Glutamatergic neuron (in vitro differentiated cells): ENCODE results near the gene CHST11. TPM values are rescaled to one million over a fixed set of nuclear protein-coding genes. Genes with fewer than 3 reads are reported as not detected.

Experiments used
- DNase-seq: peaks from one replicate; pipeline ENCODE4 v3.0.0; 2022
- H3K27ac Mint-ChIP-seq: one replicate; pipeline ENCODE4 v1.8.0; 2020; ENCODE audit warnings: mild to moderate bottlenecking, mixed read lengths, inconsistent platforms; ENCODE audit not compliant: unreplicated experiment
- H3K27me3 Mint-ChIP-seq: one replicate; pipeline ENCODE4 v1.8.0; 2020; ENCODE audit warnings: mild to moderate bottlenecking, moderate library complexity, mixed read lengths, inconsistent platforms; ENCODE audit not compliant: unreplicated experiment
- H3K36me3 Mint-ChIP-seq: one replicate; pipeline ENCODE4 v1.8.0; 2020; ENCODE audit warnings: mild to moderate bottlenecking, mixed read lengths, inconsistent platforms; ENCODE audit not compliant: unreplicated experiment
- H3K4me1 Mint-ChIP-seq: one replicate; pipeline ENCODE4 v1.8.0; 2020; ENCODE audit warnings: mild to moderate bottlenecking, low read depth, mixed read lengths, inconsistent platforms; ENCODE audit not compliant: unreplicated experiment
- H3K4me3 Mint-ChIP-seq: one replicate; pipeline ENCODE4 v1.8.0; 2020; ENCODE audit warnings: mild to moderate bottlenecking, mixed read lengths, inconsistent platforms; ENCODE audit not compliant: unreplicated experiment
- H3K9me3 Mint-ChIP-seq: one replicate; pipeline ENCODE4 v1.8.0; 2020; ENCODE audit warnings: mild to moderate bottlenecking, moderate library complexity, mixed read lengths, inconsistent platforms; ENCODE audit not compliant: unreplicated experiment
- CTCF ChIP-seq: fragments of 200-600 bp; sonication (generic); IDR thresholded peaks from one replicate; pipeline ENCODE4 v1.5.0; 2021; ENCODE audit not compliant: partially characterized antibody, unreplicated experiment
- total RNA-seq: library from RNA; stranded (reverse); fragmentation: NEBNext Ultra II Directional; extraction: Animal tissue kit (Norgen Biotek cat#: 25700); gene quantifications from one replicate; pipeline ENCODE4 v1.2.1, GENCODE V29; 2021; ENCODE audit not compliant: unreplicated experiment

Gene CHST11
- total RNA-seq, 1 donor from 2014 or later = 11.5 TPM

- DNase-seq = no peak
- H3K9me3 Mint-ChIP-seq = no peaks in the 10 kb centered on the region
- H3K36me3 Mint-ChIP-seq = peaks cover 4% of the 10 kb centered on the region
- TF ChIP-seq CTCF = no peak
- H3K4me3 Mint-ChIP-seq = no peak overlapping the region
- H3K4me1 Mint-ChIP-seq = no peaks in the 10 kb centered on the region
- H3K27me3 Mint-ChIP-seq = peaks cover 5% of the 10 kb centered on the region
- H3K27ac Mint-ChIP-seq = no peak overlapping the region
Observed at GRCh38 chr12:104411826-104412641, 44.7 kb upstream of the CHST11 start.

- H3K27me3 Mint-ChIP-seq = peaks cover 5% of the 10 kb centered on the region
- H3K36me3 Mint-ChIP-seq = no peaks in the 10 kb centered on the region
- TF ChIP-seq CTCF = no peak
- no peak overlapping the region for H3K27ac Mint-ChIP-seq
- DNase-seq = no peak
- H3K4me1 Mint-ChIP-seq = no peaks in the 10 kb centered on the region
- no peaks in the 10 kb centered on the region for H3K9me3 Mint-ChIP-seq
- no peak overlapping the region for H3K4me3 Mint-ChIP-seq
Observed at GRCh38 chr12:104412681-104413080, 44.1 kb upstream of the CHST11 start.

- H3K27ac Mint-ChIP-seq = no peak overlapping the region
- peaks cover 5% of the 10 kb centered on the region for H3K27me3 Mint-ChIP-seq
- no peaks in the 10 kb centered on the region for H3K4me1 Mint-ChIP-seq
- DNase-seq = no peak
- H3K4me3 Mint-ChIP-seq = no peak overlapping the region
- no peak for TF ChIP-seq CTCF
- H3K9me3 Mint-ChIP-seq = no peaks in the 10 kb centered on the region
- H3K36me3 Mint-ChIP-seq = no peaks in the 10 kb centered on the region
Observed at GRCh38 chr12:104413330-104413729, 43.4 kb upstream of the CHST11 start.

- no peaks in the 10 kb centered on the region for H3K9me3 Mint-ChIP-seq
- no peaks in the 10 kb centered on the region for H3K4me1 Mint-ChIP-seq
- DNase-seq = no peak
- no peak for TF ChIP-seq CTCF
- H3K27ac Mint-ChIP-seq = no peak overlapping the region
- H3K27me3 Mint-ChIP-seq = peaks cover 5% of the 10 kb centered on the region
- H3K36me3 Mint-ChIP-seq = no peaks in the 10 kb centered on the region
- no peak overlapping the region for H3K4me3 Mint-ChIP-seq
Observed at GRCh38 chr12:104414581-104415341, 42.0 kb upstream of the CHST11 start.
